Stomach (tissue), 9 donors: Measurements from ENCODE around the gene CMKLR1. TPM values are rescaled to one million over a fixed set of nuclear protein-coding genes. Genes with fewer than 3 reads are reported as not detected.
A peak's percentile ranks its signal among the peaks of the same experiment; 100 is the strongest.

ENCODE experiments used
- DNase-seq, 2 donors: peaks; one replicate each; pipeline versions ENCODE4 v3.0.0 to v3.0.0-alpha.2; 2013 to 2019
- H3K27ac ChIP-seq, 5 donors: fragments of 200-600 bp in 4 of 5; sonication (generic) in 4 of 5; one replicate each; pipeline ENCODE4 v1.5.1; 2013 to 2019; ENCODE audit warnings: mild to moderate bottlenecking in 1 of 5, moderate library complexity in 1 of 5
- H3K27me3 ChIP-seq, 3 donors: fragments of 200-600 bp; sonication (generic); one replicate each; pipeline ENCODE4 v1.5.1; 2017 to 2019; ENCODE audit warnings: mixed run types in 1 of 3
- H3K36me3 ChIP-seq, 4 donors: fragments of 200-600 bp; sonication (generic); 1 replicate in 3 of 4; 2 replicates in 1 of 4; pipeline ENCODE4 v1.5.1; 2016 to 2019
- H3K4me1 ChIP-seq, 4 donors: fragments of 200-600 bp; sonication (generic); one replicate each; pipeline ENCODE4 v1.5.1; 2016 to 2019
- H3K4me3 ChIP-seq, 4 donors: fragments of 200-600 bp; sonication (generic) in 3 of 4; one replicate each; pipeline ENCODE4 v1.5.1; 2016 to 2019; ENCODE audit warnings: mild to moderate bottlenecking in 1 of 4
- H3K9me3 ChIP-seq, 4 donors: fragments of 200-600 bp; sonication (generic); one replicate each; pipeline ENCODE4 v1.5.1; 2016 to 2019
- EP300 ChIP-seq: sonication (generic); formaldehyde crosslinking; IDR thresholded peaks from one replicate; pipeline ENCODE4 v1.6.1; 2017; ENCODE audit warnings: antibody characterized with exemption
- POLR2A ChIP-seq, 4 donors: fragments of 450-650 bp; IDR thresholded peaks; one replicate each; pipeline ENCODE4 v1.6.1; 2016; ENCODE audit warnings: antibody characterized with exemption in 4 of 4, control low read depth in 2 of 4, mild to moderate bottlenecking in 1 of 4, moderate library complexity in 1 of 4
- POLR2AphosphoS5 ChIP-seq, 3 donors: sonication (generic); formaldehyde crosslinking; IDR thresholded peaks; one replicate each; pipeline ENCODE4 v1.6.1; 2016; ENCODE audit warnings: antibody characterized with exemption in 3 of 3
- WGBS, 5 donors: extraction: QIAGEN DNeasy Blood & Tissue Kit in 3 of 5; methylation state at CpG; one replicate each; pipeline versions ENCODE4 v1.1.5 to v1.1.7; 2013 to 2018; 5-methylcytosine and 5-hydroxymethylcytosine counted together
- intact Hi-C: fragments of 100-400 bp; cut with DNase I; formaldehyde crosslinking; loops from one replicate; pipeline ENCODE4 v1.15.1; 2023; ENCODE audit warnings: low total_unique reads
- polyA plus RNA-seq, 3 donors: library from polyadenylated mRNA; stranded (reverse); fragments of 200-250 nt; gene quantifications; one replicate each; pipeline ENCODE4 v1.2.3, GENCODE V29; 2013
- total RNA-seq, 5 donors: library from RNA; depleted of rRNA; stranded (reverse); fragments of >200 nt; gene quantifications; one replicate each; pipeline versions ENCODE4 v1.1.0 to v1.2.3, GENCODE V29; 2014 to 2016
- TF ChIP-seq, protein P1 (sequence below), 7 experiments: fragments of 450-650 bp in 4 of 7; fragments of 200-600 bp in 3 of 7; sonication (generic) in 3 of 7; IDR thresholded peaks; one replicate each; pipeline ENCODE4 v1.5.1; 2016 to 2019; ENCODE audit warnings: antibody characterized with exemption in 7 of 7, control low read depth in 2 of 7, mild to moderate bottlenecking in 1 of 7
- donor health status: healthy with polysubstance abuse.
- donor health status: Bipolar disorder and iron deficiency.
- donor health status: healthy.

The CMKLR1 gene
- total and polyA plus RNA-seq, 8 donors: 0.45 to 46.1 (median 2.3) TPM

DNA sequence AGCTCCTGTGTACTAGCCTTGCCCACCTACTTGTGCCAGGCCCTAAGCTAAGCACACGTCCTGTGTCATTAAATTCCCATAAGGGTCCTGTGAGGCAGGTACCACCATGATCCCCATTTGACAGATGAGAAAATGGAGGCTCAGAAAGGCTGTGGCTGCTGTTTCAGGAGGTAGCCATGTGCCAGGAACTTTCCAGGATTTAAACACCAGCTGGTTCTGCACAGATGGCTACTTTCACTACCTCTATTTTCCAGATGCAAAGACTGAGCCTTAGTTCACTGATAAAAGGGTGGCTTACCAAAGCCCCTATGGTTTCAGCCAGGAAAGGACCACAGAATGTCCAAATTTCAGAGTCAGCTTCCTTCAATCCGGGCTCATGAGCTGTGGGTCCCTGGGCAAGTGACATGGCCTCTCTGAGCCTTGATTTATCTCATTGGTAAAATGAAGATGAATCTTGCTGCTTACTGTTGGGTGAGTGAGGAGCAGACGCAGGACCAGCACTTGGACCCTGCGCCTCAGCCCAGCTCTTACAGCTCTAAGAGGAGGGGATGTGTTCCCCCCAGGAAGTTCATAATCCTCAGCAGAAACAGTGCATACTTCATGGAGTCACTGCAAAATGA is 23.5 kb downstream of the CMKLR1 start:
- H3K27ac ChIP-seq: peak overlapping the region in 3 of 5 donors; percentile 38 to 72 (median 45)
- TF ChIP-seq POLR2A (IDR thresholded peaks at IDR 0.05) (no peak), EP300 (no peak)

DNA sequence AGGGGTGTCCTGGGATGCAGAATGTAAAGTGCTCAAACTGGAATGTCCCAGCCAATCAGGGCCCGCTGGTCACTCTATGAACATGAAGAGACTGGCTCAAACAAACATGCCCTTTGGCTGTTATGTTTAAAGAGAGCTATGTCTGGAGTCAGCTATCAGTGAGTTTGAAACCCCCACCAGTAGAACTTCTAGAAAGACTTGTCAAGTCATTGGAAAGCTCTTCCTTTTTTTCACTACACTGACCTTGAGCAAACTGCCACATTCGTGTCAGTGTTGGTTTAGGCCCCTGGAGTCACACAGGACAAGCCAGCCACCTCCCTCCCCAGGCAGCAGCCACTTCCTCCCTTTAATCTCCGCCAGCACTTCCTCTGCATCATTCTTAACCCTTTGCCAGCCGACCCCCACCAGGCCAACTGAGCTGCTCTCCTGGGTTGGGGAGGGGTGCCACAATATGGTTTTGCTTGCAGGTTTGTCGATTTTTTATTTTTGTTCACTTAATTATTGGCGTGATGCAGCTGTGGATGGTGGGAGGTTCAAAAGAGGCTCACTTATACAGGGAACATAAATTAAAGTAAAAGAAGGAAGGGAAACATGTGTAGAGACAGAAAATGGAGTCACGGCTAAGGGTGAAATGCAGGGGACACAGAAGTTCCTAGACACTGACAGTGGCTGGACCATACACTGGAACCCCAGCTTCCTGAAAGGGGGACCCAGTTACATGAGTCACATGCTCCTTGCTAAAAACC is 25.3 kb downstream of the CMKLR1 start:
- peak overlapping the region; percentile 34 to 72 (median 66) for H3K27ac ChIP-seq
- H3K9me3 ChIP-seq: no peaks in the 10 kb centered on the region
- no peaks in the 10 kb centered on the region for H3K36me3 ChIP-seq
- TF ChIP-seq, protein P1, sequence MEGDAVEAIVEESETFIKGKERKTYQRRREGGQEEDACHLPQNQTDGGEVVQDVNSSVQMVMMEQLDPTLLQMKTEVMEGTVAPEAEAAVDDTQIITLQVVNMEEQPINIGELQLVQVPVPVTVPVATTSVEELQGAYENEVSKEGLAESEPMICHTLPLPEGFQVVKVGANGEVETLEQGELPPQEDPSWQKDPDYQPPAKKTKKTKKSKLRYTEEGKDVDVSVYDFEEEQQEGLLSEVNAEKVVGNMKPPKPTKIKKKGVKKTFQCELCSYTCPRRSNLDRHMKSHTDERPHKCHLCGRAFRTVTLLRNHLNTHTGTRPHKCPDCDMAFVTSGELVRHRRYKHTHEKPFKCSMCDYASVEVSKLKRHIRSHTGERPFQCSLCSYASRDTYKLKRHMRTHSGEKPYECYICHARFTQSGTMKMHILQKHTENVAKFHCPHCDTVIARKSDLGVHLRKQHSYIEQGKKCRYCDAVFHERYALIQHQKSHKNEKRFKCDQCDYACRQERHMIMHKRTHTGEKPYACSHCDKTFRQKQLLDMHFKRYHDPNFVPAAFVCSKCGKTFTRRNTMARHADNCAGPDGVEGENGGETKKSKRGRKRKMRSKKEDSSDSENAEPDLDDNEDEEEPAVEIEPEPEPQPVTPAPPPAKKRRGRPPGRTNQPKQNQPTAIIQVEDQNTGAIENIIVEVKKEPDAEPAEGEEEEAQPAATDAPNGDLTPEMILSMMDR (IDR thresholded peaks at IDR 0.05): no peak
- TF ChIP-seq POLR2A (IDR thresholded peaks at IDR 0.05) (no peak), EP300 (no peak), POLR2AphosphoS5 (IDR thresholded peaks at IDR 0.05) (no peak)
- peak in 1 of 2 donors; percentile 72 for DNase-seq
- intact Hi-C loops: no loop called here
- peaks cover 11 to 44% (median 19%) of the 10 kb centered on the region in 4 donors for H3K4me1 ChIP-seq
- H3K4me3 ChIP-seq: no peak overlapping the region
- WGBS, 5 donors: 34 to 45% (median 39%) methylated on average over 7 of the region's 7 CpGs
- no peaks in the 10 kb centered on the region for H3K27me3 ChIP-seq

More for the DNA sequence above, 23.5 kb downstream of the CMKLR1 start:
- Histone ChIP-seq H3K4me1 (peaks cover 11 to 40% (median 19%) of the 10 kb centered on the region in 4 donors), H3K27me3 (peaks cover 0 to 3% (median 0%) of the 10 kb centered on the region in 3 donors), H3K36me3 (no peaks in the 10 kb centered on the region), H3K9me3 (no peaks in the 10 kb centered on the region), H3K4me3 (no peak overlapping the region)
- 69 to 82% (median 80%) methylated on average over 3 to 4 of the region's 4 CpGs for WGBS, 5 donors
- intact Hi-C loops: no loop called here
- peak in 1 of 2 donors; percentile 27 for DNase-seq

DNA sequence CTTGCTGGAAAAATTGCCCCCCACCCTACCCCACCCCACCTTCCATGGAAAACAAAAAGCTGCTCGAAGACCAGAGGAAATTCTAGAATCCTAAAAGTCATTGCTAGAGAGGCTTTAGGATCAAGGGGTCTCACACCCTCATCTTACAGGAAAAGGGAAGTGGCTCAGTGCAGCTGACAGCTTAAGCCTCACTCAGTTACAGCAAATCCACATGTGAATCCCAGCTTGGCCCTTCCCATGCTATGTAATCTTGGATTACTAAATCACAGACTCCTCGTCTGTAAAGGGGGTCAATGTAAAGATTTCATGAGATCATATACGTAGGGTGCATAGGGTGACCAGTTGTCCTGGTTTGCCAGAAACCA is 25.9 kb downstream of the CMKLR1 start:
- WGBS, 5 donors: 43 to 56% (median 51%) methylated on average over 3 of the region's 3 CpGs
- peak overlapping the region; percentile 34 to 72 (median 66) for H3K27ac ChIP-seq
- H3K36me3 ChIP-seq: no peaks in the 10 kb centered on the region
- H3K27me3 ChIP-seq: no peaks in the 10 kb centered on the region
- H3K4me3 ChIP-seq: no peak overlapping the region
- DNase-seq: no peak
- intact Hi-C loops: no loop called here
- H3K4me1 ChIP-seq: peaks cover 11 to 49% (median 22%) of the 10 kb centered on the region in 4 donors
- H3K9me3 ChIP-seq: no peaks in the 10 kb centered on the region
- TF ChIP-seq EP300 (no peak), POLR2AphosphoS5 (IDR thresholded peaks at IDR 0.05) (no peak), POLR2A (IDR thresholded peaks at IDR 0.05) (no peak)
- TF ChIP-seq, protein P1 (IDR thresholded peaks at IDR 0.05): no peak

DNA sequence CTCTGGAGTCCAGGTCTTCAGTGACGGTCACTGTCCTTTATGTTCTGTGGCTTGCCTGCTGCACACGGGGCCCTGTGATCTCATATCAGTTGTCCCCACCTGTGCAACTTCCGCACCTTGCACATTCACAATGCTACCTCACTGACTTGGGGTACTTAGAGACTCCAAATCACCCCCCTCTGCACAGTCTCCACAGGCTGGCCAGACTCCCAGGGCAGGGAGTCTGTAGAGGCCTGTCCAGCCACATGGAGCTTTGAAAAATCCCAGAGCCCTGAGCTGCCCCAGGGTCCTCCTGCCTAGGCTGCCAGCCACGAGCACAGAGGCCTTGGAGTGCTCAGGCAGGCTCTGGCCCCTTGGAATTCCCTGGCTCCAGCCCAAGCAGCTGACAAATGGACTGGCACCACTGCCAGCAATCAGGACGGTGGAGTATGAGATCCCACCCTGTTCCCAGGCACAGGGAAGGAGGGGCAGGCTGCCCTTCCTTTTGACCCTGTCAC is 26.4 kb downstream of the CMKLR1 start:
- Histone ChIP-seq H3K27ac (peak overlapping the region in 4 of 5 donors; percentile 52 to 72 (median 66)), H3K9me3 (no peaks in the 10 kb centered on the region), H3K27me3 (no peaks in the 10 kb centered on the region), H3K4me1 (peaks cover 11 to 49% (median 24%) of the 10 kb centered on the region in 4 donors), H3K4me3 (no peak overlapping the region), H3K36me3 (no peaks in the 10 kb centered on the region)
- TF ChIP-seq POLR2AphosphoS5 (IDR thresholded peaks at IDR 0.05) (peak in 2 of 3 donors; percentile 14 to 15), EP300 (no peak)
- 26 to 37% (median 32%) methylated on average over 3 to 5 of the region's 5 CpGs for whole genome bisulfite sequencing, 5 donors
- intact Hi-C loops: no loop called here
- peak in 1 of 2 donors; percentile 83 for DNase-seq

DNA sequence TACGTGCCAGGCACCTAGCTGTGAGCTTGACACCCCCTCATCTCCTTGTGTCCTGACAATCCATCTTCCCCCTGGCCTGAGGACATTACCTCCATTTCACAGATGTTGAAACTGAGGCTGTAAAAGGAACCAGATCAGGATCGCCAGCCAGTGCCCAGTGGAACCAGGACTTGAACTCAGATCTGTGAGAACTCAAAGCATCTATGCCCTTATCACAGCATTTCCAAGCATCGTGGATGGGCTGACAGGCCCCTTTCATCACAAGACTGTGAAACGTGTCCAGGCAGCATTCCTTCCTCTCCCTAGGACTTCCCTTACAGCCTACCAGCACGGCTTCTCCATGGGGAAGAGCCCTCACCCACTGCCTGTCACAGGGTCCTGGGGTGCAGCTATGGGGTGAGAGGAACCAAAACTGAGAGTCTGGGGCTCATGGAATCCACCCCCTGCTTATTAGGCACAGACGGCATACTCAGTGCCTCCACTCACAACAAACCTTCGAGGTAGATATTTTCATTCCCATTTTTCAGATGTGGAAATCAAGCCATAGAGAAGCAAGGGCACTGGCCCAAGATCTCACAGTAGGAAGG is 26.9 kb downstream of the CMKLR1 start:
- no peak for DNase-seq
- TF ChIP-seq, protein P1 (IDR thresholded peaks at IDR 0.05): no peak
- TF ChIP-seq POLR2AphosphoS5 (IDR thresholded peaks at IDR 0.05) (no peak), POLR2A (IDR thresholded peaks at IDR 0.05) (no peak), EP300 (no peak)
- Histone ChIP-seq H3K27me3 (no peaks in the 10 kb centered on the region), H3K4me3 (no peak overlapping the region), H3K36me3 (no peaks in the 10 kb centered on the region), H3K27ac (peak overlapping the region in 4 of 5 donors; percentile 52 to 72 (median 66)), H3K9me3 (no peaks in the 10 kb centered on the region), H3K4me1 (peaks cover 11 to 54% (median 26%) of the 10 kb centered on the region in 4 donors)
- 64 to 76% (median 75%) methylated on average over 7 of the region's 7 CpGs for WGBS, 5 donors
- intact Hi-C loops: no loop called here
